Measurements from ENCODE around the gene ROPN1L. TPM values are rescaled to one million over a fixed set of nuclear protein-coding genes. Genes with fewer than 3 reads are reported as not detected.

Gene ROPN1L
- total RNA-seq, 1 donor from 2014 or later: 0.77 TPM

- DNase-seq (ENCODE audit: low read depth): no peak
- H3K4me3 ChIP-seq (ENCODE audit: insufficient read depth, low read depth, low read length): no peak overlapping the region
These were observed 7.2 kb downstream of the ROPN1L start for GRCh38 chr5:10448754-10449360.

DNA sequence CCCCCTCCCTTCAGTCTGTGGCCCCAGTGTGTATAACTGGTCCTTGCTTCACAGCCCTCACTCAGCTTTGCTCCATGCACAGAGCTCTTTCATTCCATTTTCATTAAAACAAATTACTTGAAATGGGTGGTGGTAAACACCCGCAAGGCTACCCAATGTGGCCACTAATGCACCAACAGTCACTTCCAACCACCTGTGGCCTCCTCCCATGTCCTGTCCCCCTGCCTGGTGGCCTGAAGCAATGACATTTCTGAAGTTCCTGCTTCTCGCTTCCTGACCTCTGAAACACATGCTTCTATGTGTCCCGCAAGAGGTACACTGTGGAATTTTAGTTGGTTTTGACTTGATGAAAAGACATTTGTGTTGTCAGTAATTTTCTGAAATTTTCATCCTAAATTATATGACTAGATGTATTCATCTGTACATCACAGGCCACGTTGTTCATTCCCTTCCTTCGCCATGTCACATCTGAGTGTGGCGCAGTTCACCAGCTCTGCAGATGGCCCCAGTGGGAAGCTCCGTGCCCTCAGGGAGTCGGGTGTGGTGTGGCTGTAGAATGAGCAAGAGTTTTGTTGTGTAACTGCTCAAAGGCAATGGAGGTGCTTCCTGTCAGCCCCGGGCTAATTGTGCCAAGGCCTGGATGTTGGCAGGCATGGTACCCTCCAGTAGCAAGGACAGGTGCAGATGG lies 9.6 kb downstream of the ROPN1L start:
- DNase-seq (ENCODE audit: low read depth) (no peak), FAIRE-seq (no peak)
- Histone ChIP-seq H3K36me3 (ENCODE audit: insufficient read depth, low read length) (no peaks in the 10 kb centered on the region), H3K4me3 (ENCODE audit: insufficient read depth, low read depth, low read length) (no peak overlapping the region), H3K79me2 (ENCODE audit: insufficient read depth, low read length) (no peaks in the 10 kb centered on the region), H4K20me1 (ENCODE audit: insufficient read depth, low read length) (no peaks in the 10 kb centered on the region), H3K4me2 (ENCODE audit: low read length) (no peak overlapping the region), H3K27me3 (ENCODE audit: insufficient read depth, low read length) (no peaks in the 10 kb centered on the region), H3K9me3 (ENCODE audit: insufficient read depth, low read depth, low read length) (no peaks in the 10 kb centered on the region), H3K4me1 (ENCODE audit: insufficient read depth, low read length) (peaks cover 24% of the 10 kb centered on the region), H3K27ac (ENCODE audit: low read depth, low read length) (no peak overlapping the region), H3K9ac (ENCODE audit: low read length) (no peak overlapping the region), H2AFZ (ENCODE audit: low read depth, low read length) (no peak overlapping the region)
- H3K27ac Mint-ChIP-seq (ENCODE audit: unreplicated experiment): no peak overlapping the region
- H3K9me3 Mint-ChIP-seq (ENCODE audit: unreplicated experiment): no peaks in the 10 kb centered on the region
- no peaks in the 10 kb centered on the region for H3K27me3 Mint-ChIP-seq (ENCODE audit: low read depth, unreplicated experiment)
- TF ChIP-seq EZH2 (IDR thresholded peaks at IDR 0.05; ENCODE audit: insufficient read depth, low read length): no peak
- TF ChIP-seq CTCF (IDR thresholded peaks at IDR 0.05; ENCODE audit: insufficient read depth, low read depth, low read length): no peak
- H3K4me3 Mint-ChIP-seq (ENCODE audit: unreplicated experiment): no peak overlapping the region
- H3K36me3 Mint-ChIP-seq (ENCODE audit: low read depth, unreplicated experiment): peaks cover 3% of the 10 kb centered on the region
- H3K4me1 Mint-ChIP-seq (ENCODE audit: low read depth, unreplicated experiment): peaks cover 27% of the 10 kb centered on the region

More at GRCh38 chr5:10448754-10449360, 7.2 kb downstream of the ROPN1L start:
- Histone ChIP-seq H3K27ac (ENCODE audit: low read depth, low read length) (no peak overlapping the region), H3K27me3 (ENCODE audit: insufficient read depth, low read length) (no peaks in the 10 kb centered on the region), H2AFZ (ENCODE audit: low read depth, low read length) (no peak overlapping the region), H3K79me2 (ENCODE audit: insufficient read depth, low read length) (no peaks in the 10 kb centered on the region), H4K20me1 (ENCODE audit: insufficient read depth, low read length) (no peaks in the 10 kb centered on the region), H3K9me3 (ENCODE audit: insufficient read depth, low read depth, low read length) (no peaks in the 10 kb centered on the region), H3K4me2 (ENCODE audit: low read length) (no peak overlapping the region), H3K36me3 (ENCODE audit: insufficient read depth, low read length) (no peaks in the 10 kb centered on the region), H3K4me1 (ENCODE audit: insufficient read depth, low read length) (peaks cover 9% of the 10 kb centered on the region), H3K9ac (ENCODE audit: low read length) (no peak overlapping the region)
- TF ChIP-seq EZH2 (IDR thresholded peaks at IDR 0.05; ENCODE audit: insufficient read depth, low read length) (no peak), CTCF (IDR thresholded peaks at IDR 0.05; ENCODE audit: insufficient read depth, low read depth, low read length) (no peak)
- H3K27ac Mint-ChIP-seq (ENCODE audit: unreplicated experiment): no peak overlapping the region
- H3K27me3 Mint-ChIP-seq (ENCODE audit: low read depth, unreplicated experiment): peaks cover 3% of the 10 kb centered on the region
- no peak for FAIRE-seq
- no peak overlapping the region for H3K4me3 Mint-ChIP-seq (ENCODE audit: unreplicated experiment)
- no peaks in the 10 kb centered on the region for H3K9me3 Mint-ChIP-seq (ENCODE audit: unreplicated experiment)
- peaks cover 16% of the 10 kb centered on the region for H3K4me1 Mint-ChIP-seq (ENCODE audit: low read depth, unreplicated experiment)
- H3K36me3 Mint-ChIP-seq (ENCODE audit: low read depth, unreplicated experiment): peaks cover 6% of the 10 kb centered on the region
